ENCODE measurements around the gene SPDYE4.

Gene SPDYE4

DNA sequence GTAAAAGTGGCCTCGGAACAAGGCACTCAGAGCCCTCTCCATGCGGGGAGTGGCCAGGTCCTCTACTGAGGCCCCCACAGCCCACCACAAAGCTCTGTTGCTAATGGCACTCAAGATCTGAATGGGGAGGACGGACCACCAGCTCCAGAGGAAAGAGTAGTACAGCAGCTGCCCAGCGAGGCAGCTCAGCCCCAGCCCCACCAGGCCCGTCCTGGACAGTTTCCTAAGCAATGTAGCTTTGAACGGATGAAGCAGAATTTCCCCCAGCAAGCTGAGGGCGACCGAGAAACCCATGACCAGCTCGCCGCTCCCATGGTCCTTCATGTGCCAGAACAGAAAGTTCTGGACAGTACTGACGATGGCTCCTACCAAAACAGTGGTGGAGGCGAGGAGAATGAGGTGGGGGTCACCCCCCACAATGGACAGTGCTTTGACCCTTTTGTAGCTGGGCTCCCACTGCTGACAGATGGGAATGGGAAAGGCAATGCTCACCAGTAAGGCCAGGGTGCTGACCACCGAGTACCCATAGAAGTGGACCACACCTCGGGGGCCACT is 39.4 kb upstream of the SPDYE4 start:
- no peaks in the 10 kb centered on the region for H3K9me3 ChIP-seq
- H3K4me3 ChIP-seq (ENCODE audit: low read depth in 1 of 2, low read length in 1 of 2) = no peak overlapping the region
- H3K36me3 ChIP-seq = peaks cover 45% of the 10 kb centered on the region
- H3K27me3 ChIP-seq = peaks cover 5% of the 10 kb centered on the region
- H3K27ac ChIP-seq = no peak overlapping the region
- H3K4me1 ChIP-seq (ENCODE audit: control insufficient read depth in 1 of 2, insufficient read depth in 1 of 2, low read depth in 1 of 2, low read length in 1 of 2) = peaks cover 34 to 36% of the 10 kb centered on the region in 2 experiments
- TF ChIP-seq, protein P1, sequence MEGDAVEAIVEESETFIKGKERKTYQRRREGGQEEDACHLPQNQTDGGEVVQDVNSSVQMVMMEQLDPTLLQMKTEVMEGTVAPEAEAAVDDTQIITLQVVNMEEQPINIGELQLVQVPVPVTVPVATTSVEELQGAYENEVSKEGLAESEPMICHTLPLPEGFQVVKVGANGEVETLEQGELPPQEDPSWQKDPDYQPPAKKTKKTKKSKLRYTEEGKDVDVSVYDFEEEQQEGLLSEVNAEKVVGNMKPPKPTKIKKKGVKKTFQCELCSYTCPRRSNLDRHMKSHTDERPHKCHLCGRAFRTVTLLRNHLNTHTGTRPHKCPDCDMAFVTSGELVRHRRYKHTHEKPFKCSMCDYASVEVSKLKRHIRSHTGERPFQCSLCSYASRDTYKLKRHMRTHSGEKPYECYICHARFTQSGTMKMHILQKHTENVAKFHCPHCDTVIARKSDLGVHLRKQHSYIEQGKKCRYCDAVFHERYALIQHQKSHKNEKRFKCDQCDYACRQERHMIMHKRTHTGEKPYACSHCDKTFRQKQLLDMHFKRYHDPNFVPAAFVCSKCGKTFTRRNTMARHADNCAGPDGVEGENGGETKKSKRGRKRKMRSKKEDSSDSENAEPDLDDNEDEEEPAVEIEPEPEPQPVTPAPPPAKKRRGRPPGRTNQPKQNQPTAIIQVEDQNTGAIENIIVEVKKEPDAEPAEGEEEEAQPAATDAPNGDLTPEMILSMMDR (IDR thresholded peaks at IDR 0.05) = no peak

DNA sequence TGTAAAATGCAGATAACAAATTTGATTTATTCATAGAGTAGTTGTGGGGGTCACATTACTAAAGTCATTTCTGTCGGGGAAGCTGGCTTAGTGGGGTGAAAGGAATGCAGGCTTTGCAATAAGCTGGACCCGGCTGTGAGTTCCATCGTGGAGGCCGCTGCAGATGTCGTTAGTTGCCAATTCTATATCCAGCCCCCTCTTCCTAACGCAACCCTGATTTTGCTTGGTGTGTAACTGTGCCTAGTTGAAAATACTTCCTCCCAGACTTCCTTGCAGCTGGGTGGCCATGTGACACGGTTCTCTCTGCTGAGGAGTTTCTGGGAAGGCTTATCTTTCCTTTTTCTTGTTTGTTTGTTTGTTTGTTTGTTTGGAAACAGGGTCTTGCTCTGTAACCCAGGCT is 36.3 kb upstream of the SPDYE4 start:
- Histone ChIP-seq H3K9me3 (no peaks in the 10 kb centered on the region), H3K4me3 (ENCODE audit: low read depth in 1 of 2, low read length in 1 of 2) (peak overlapping the region; percentile 18 to 41), H3K36me3 (peaks cover 26% of the 10 kb centered on the region), H3K4me1 (ENCODE audit: control insufficient read depth in 1 of 2, insufficient read depth in 1 of 2, low read depth in 1 of 2, low read length in 1 of 2) (peaks cover 58 to 60% of the 10 kb centered on the region in 2 experiments), H3K27me3 (peaks cover 5% of the 10 kb centered on the region), H3K27ac (peak overlapping the region; percentile 89)
- TF ChIP-seq, protein P1 (IDR thresholded peaks at IDR 0.05) = no peak

DNA sequence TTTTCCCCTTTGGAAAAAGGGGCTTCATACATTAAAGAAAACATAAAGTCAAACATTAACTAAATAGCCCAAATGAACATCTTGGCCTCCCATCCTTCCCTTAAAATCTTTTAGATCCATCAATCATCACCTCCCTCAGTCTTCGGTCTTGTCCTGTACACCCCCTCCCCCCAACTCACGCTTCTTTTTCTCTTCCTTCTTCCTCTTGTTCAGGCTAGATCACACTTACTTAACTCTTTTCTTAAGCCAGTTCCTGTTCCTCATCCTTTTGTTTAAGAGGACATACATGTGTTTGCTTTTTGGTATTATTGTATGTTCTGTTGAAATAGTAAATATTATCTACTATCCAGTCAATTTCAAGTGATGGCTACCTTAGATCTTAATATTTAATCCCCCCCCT is 35.3 kb upstream of the SPDYE4 start:
- Histone ChIP-seq H3K27ac (peak overlapping the region; percentile 89), H3K36me3 (peaks cover 22% of the 10 kb centered on the region), H3K9me3 (no peaks in the 10 kb centered on the region), H3K4me3 (ENCODE audit: low read depth in 1 of 2, low read length in 1 of 2) (peak overlapping the region; percentile 28 to 41), H3K27me3 (no peaks in the 10 kb centered on the region), H3K4me1 (ENCODE audit: control insufficient read depth in 1 of 2, insufficient read depth in 1 of 2, low read depth in 1 of 2, low read length in 1 of 2) (peaks cover 67 to 70% of the 10 kb centered on the region in 2 experiments)
- TF ChIP-seq, protein P1 (IDR thresholded peaks at IDR 0.05) = no peak

DNA sequence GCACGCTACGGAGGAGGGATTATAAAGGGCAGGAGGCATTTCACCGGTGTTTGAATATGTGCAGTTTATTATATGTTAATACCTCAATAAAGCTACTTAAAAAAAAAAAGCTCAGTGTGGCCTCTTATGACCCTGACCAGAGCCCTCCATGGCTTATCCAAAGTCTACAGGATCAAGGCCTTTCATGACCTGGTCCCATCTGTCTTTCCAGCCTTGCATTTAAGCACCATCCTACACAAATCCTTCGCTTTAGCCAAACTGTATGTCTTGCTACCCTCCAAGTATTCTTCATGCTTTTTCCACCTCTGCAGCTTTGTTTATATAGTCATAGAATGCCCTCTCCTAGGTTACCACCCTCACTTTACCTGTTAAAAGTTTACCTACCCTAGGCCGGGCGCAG is 34.3 kb upstream of the SPDYE4 start:
- peak overlapping the region; percentile 12 to 49 for H3K4me3 ChIP-seq (ENCODE audit: low read depth in 1 of 2, low read length in 1 of 2)
- H3K27me3 ChIP-seq = no peaks in the 10 kb centered on the region
- no peaks in the 10 kb centered on the region for H3K9me3 ChIP-seq
- H3K4me1 ChIP-seq (ENCODE audit: control insufficient read depth in 1 of 2, insufficient read depth in 1 of 2, low read depth in 1 of 2, low read length in 1 of 2) = peaks cover 75% of the 10 kb centered on the region in 2 experiments
- H3K36me3 ChIP-seq = peaks cover 12% of the 10 kb centered on the region
- H3K27ac ChIP-seq = peak overlapping the region; percentile 89
- TF ChIP-seq, protein P1 (IDR thresholded peaks at IDR 0.05) = no peak

DNA sequence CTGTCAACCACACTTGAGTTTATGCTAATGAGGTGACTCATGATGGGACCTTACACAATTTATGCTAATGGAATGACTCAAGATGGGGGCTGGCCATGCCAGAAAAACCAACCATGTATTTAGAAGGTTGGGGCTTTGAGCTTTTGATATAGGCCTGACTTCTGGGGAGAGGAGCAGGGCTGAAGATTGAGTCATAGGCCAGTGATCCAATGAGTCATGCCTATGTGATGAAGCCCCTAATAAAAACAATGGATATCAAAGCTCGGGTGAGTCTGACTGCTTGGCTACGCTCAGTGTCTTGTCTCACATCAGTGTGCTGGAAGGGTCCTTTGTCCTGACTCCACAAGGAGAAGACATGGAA is 33.5 kb upstream of the SPDYE4 start:
- peaks cover 75% of the 10 kb centered on the region in 2 experiments for H3K4me1 ChIP-seq (ENCODE audit: control insufficient read depth in 1 of 2, insufficient read depth in 1 of 2, low read depth in 1 of 2, low read length in 1 of 2)
- no peaks in the 10 kb centered on the region for H3K27me3 ChIP-seq
- peak overlapping the region; percentile 12 to 49 for H3K4me3 ChIP-seq (ENCODE audit: low read depth in 1 of 2, low read length in 1 of 2)
- H3K27ac ChIP-seq = peak overlapping the region; percentile 89
- TF ChIP-seq, protein P1 (IDR thresholded peaks at IDR 0.05) = no peak
- peaks cover 6% of the 10 kb centered on the region for H3K36me3 ChIP-seq
- no peaks in the 10 kb centered on the region for H3K9me3 ChIP-seq

All from neutrophil (primary cell).